PFSK-1 (cell line): ENCODE results near the gene ADAM15.

Experiments used
- FOXP2 ChIP-seq: optimal IDR thresholded peaks from 2 replicates; pipeline ENCODE3; 2011; ENCODE audit warnings: borderline replicate concordance, control low read depth, inconsistent platforms; ENCODE audit not compliant: insufficient read depth; ENCODE audit errors: extremely low read length, extremely low read depth
- POLR2AphosphoS5 ChIP-seq: IDR thresholded peaks from 2 replicates; pipeline ENCODE4 v1.6.1; 2012; ENCODE audit warnings: low read depth, mild to moderate bottlenecking, control low read depth, low read length, moderate library complexity
- REST ChIP-seq, 2 experiments: IDR thresholded peaks; 2 replicates each; pipeline versions ENCODE4 v1.6.1 to v1.8.0; 2011 to 2012; ENCODE audit warnings: low read depth in 2 of 2, low read length in 2 of 2, control low read depth in 1 of 2, inconsistent platforms in 1 of 2, mild to moderate bottlenecking in 1 of 2, moderate library complexity in 1 of 2; ENCODE audit not compliant: insufficient read depth in 1 of 2
- SIN3A ChIP-seq: IDR thresholded peaks from 2 replicates; pipeline ENCODE4 v1.6.1; 2012; ENCODE audit warnings: mild to moderate bottlenecking, low read length, moderate library complexity, borderline replicate concordance; ENCODE audit not compliant: insufficient read depth
- TAF1 ChIP-seq: IDR thresholded peaks from 2 replicates; pipeline ENCODE4 v1.6.1; 2012; ENCODE audit warnings: low read length, control low read depth, borderline replicate concordance; ENCODE audit not compliant: insufficient read depth

ADAM15 gene

GRCh38 chr1:155009742-155010141 is 41.4 kb upstream of the ADAM15 start:
- TF ChIP-seq FOXP2 (no peak), POLR2AphosphoS5 (no peak), SIN3A (no peak), TAF1 (no peak), REST (IDR thresholded peaks at IDR 0.05; ENCODE audit: insufficient read depth in 1 of 2, low read depth in 2 of 2, low read length in 2 of 2) (no peak)

GRCh38 chr1:155010211-155010918 is 40.8 kb upstream of the ADAM15 start:
- no peak for TF ChIP-seq REST (IDR thresholded peaks at IDR 0.05; ENCODE audit: insufficient read depth in 1 of 2, low read depth in 2 of 2, low read length in 2 of 2)
- TF ChIP-seq TAF1: no peak
- TF ChIP-seq FOXP2: no peak
- no peak for TF ChIP-seq POLR2AphosphoS5
- no peak for TF ChIP-seq SIN3A

- no peak for TF ChIP-seq POLR2AphosphoS5
- no peak for TF ChIP-seq SIN3A
- no peak for TF ChIP-seq REST (IDR thresholded peaks at IDR 0.05; ENCODE audit: insufficient read depth in 1 of 2, low read depth in 2 of 2, low read length in 2 of 2)
- no peak for TF ChIP-seq TAF1
- no peak for TF ChIP-seq FOXP2
Observed at GRCh38 chr1:155011004-155011416, 40.1 kb upstream of the ADAM15 start.

GRCh38 chr1:155011437-155012025 is 39.6 kb upstream of the ADAM15 start:
- TF ChIP-seq SIN3A (no peak), POLR2AphosphoS5 (no peak), TAF1 (no peak), FOXP2 (no peak), REST (IDR thresholded peaks at IDR 0.05; ENCODE audit: insufficient read depth in 1 of 2, low read depth in 2 of 2, low read length in 2 of 2) (no peak)
